GM19455 (cell line): ENCODE measurements around the gene GRIN3B.

Source experiments
- ATAC-seq: cut with Tn5 transposase; IDR thresholded peaks from one replicate; pipeline ENCODE4 v1.9.1; 2021; ENCODE audit not compliant: unreplicated experiment

Gene GRIN3B

DNA sequence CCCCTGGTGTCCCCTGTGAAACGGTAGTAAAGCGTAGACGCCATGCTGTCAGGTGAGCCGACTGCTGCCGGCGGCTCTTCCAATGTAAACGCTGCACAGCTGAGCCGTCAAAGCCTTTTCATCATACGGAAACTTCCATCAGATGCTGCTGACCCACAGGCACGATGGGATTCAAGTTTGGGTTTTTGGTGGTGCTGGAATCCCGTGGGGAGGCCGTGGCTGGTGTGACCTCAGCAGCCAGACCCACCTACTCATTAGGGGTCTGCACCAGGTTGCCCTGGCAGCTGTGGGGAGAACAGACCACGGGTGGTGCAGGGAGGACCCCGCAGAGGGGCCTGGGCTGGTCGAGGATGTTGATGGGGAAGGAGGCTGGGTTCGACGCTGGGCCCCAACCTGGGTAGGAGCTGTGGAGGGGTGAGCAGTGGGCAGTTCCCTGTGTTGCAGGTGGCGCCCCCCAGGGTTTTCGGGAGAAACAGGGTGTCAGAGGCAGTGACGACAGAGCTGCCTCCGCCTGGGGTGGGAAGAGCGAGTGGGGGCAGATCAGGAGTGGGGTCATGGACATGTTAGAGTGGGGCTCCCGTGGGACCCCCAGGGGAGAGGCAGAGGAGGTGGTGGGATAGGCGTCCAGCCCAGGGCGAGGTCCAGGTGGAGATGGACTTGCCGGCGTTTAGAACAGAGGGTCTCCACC, 6.6 kb downstream of the GRIN3B start:
- ATAC-seq: no peak

DNA sequence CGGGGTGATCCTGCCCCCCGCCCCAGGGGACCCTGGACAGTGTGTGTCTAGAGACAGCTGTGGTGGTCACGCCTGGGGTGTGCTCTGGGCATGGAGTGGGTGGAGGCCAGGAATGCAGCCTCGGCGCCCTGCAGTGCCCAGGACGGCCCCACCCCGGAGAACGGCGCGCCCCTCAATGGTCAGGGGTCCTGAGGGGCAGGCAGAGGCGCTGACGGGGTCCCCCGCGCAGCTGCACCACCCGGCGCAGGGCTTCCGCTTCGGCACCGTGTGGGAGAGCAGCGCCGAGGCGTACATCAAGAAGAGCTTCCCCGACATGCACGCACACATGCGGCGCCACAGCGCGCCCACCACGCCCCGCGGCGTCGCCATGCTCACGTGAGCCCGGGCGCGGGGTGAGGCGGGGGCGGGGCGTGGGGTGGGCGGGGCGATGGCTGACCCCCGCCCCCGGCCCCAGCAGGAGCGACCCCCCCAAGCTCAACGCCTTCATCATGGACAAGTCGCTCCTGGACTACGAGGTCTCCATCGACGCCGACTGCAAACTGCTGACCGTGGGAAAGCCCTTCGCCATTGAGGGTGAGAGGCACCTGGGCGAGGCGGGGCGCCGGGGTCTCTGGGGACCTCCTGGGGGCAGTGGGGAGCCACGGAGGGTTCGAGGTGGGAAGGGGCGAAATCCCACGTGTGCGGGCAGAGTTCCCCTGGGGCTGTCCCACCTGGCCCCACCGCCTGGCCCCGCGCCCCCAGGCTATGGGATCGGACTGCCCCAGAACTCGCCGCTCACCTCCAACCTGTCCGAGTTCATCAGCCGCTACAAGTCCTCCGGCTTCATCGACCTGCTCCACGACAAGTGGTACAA, 7.4 kb downstream of the GRIN3B start:
- ATAC-seq: no peak

DNA sequence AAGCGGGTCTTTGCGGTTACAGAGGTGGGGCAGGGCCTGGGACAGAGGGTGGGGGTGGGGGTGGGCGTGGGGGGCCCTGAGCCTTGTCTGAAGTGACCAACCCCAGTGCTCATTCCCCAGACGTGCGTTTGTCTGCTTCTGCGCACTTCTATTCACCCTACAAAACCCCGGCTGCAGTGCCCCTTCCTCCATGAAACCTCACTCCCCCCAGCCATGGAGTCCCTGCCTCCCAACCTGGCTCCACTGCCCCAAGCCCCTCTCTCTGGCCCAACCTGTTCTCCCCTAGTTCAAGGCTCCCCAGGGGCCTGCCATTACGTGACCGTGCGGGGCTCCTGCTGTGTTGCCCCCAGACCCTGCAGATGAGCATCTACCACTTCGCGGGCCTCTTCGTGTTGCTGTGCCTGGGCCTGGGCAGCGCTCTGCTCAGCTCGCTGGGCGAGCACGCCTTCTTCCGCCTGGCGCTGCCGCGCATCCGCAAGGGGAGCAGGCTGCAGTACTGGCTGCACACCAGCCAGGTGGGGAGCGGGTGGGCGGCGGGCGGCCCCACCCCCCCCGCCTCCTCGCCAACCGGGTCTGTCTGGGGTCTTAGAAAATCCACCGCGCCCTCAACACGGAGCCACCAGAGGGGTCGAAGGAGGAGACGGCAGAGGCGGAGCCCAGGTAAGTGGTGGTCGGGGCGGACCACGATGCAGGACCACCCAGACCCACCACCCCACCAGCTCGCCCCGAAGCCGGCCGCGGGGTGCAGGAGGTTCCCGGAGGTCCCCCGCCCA, 8.2 kb downstream of the GRIN3B start:
- no peak for ATAC-seq

DNA sequence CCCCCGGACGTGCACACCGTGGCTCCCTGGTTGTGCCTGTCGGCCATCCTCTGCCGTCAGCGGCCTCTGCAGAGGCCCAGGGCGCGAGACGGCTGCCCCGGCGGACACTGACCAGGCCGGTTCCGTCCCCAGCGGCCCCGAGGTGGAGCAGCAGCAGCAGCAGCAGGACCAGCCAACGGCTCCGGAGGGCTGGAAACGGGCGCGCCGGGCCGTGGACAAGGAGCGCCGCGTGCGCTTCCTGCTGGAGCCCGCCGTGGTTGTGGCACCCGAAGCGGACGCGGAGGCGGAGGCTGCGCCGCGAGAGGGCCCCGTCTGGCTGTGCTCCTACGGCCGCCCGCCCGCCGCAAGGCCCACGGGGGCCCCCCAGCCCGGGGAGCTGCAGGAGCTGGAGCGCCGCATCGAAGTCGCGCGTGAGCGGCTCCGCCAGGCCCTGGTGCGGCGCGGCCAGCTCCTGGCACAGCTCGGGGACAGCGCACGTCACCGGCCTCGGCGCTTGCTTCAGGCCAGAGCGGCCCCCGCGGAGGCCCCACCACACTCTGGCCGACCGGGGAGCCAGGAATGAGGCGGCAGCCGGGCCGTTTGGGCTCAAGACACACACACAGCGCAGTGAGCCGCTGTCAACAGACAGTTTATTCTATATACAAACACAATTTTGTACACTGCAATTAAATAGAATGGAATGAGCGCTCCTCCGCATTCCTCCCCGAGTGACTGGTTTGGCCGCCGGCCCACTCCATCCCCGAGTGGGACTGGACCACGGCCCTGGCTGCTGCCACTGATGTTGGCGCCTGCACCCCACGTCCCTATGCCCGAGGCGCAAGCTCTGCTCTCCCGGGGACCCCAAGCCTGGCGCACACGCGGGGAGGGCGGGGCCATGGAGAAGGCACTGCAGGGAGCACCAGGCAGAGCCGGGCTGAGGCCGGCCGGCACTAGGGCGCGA, 9.1 kb downstream of the GRIN3B start:
- no peak for ATAC-seq

DNA sequence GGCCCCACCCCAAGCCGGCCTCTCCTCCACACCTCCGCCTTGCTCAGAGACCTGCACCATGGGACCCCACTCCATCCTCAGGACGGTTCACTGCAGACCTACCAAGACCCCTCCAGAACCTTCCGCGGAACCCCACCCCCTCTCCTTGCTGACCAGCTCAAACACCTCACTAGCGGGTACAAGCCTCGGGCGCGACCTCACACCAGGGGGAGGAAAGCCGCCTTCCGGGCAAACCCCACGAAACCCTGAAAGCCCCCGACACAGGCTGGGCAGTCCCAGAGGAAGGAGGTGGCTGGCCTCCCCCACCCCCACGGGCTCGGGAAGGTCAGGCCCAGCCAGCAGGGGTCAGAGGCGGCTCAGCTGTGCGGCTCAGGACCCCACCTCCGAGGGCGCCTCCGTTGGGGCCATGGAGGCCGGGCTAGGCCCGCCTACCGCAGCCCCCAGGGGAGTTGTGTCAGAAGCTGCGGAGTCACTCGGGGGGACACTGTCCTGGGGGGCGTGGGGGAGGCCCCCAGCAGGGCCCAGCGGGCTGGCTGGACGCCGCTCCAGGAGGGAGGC, 9.8 kb downstream of the GRIN3B start:
- no peak for ATAC-seq

DNA sequence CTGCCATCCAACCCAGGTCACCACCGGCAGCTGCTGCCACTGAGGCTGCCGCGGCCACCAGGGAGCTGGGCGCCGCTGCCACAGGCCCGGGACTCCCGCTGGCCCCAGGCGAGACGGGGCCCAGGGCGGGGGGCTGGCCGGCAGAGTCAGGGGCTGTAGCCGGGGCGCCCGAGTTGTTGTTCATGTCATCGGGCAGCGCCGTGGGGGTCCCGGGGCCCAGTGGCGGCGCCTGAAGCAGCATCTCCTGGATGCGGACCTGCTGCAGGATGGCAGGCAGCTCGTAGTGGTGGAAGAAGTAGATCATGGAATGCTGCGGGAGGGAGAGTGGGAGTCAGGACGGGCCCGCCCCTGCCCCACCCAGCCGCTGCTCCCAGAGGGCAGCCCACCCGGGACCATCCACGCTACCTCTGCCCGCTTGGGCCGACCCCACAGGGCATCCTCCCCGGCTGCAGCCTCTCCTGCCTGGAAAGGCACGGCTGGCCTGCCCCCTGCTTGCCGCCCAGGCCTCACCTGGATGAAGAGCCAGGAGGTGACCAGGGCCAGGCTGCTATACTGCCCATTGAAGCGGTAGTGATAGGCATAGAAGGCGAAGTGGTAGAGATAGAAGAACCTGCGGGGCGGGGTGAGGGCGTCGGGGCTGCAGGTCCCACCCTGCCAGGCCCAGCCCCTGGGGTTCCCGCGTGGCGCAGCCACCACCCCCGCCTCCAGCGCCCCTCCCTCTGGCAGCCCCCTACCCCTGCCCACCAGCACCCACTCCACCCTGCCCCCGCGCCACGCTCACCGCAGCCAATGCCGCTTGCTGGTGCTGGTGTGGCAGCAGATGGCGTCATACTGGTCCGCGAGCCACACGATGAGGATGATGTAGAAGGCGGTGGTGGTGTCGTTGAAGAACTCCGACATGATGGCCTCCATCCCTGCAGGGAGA, 10.6 kb downstream of the GRIN3B start:
- no peak for ATAC-seq

DNA sequence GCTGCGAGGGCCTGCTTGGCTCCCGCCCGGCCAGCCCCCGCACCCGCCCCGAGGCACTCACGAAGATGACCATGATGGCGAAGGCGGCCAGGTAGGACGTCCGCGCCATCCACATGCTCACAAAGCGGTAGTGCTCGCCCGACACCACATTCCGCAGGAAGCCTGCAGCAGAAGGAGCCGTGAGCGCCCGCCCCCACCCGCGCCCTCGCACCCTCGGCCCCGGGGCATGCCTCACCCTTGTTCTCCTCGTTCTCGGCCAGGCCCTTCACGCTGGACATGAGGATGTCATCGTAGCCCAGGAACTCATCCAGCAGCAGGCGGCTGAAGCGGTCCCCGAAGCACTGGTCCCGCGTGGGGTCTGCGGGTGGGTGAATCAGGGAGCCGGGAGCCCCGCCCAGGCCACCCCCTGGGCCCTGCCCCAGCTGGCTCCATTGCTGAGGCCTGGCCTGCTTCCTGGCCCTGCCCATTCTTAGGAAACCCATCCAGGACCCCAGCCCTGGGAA, 11.7 kb downstream of the GRIN3B start:
- no peak for ATAC-seq

DNA sequence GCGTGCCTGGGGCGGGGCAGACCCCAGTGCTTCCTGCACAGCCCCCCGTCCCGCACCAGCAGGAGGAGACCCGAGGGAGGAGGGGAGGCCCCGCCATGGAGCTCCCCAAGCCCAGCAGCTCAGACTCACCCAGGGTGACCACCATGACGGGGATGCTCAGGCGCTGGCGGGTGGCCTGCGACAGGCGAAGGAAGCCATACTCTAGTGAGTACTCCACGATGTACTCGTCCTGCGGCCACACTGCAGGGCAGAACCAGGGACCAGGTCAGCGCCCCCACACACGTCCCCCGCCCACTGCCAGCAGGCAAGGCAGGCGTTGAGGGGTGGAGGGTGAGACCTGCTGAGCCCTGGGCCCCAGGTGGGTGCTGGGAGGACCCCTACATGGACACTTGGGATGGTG, 12.1 kb downstream of the GRIN3B start:
- no peak for ATAC-seq

DNA sequence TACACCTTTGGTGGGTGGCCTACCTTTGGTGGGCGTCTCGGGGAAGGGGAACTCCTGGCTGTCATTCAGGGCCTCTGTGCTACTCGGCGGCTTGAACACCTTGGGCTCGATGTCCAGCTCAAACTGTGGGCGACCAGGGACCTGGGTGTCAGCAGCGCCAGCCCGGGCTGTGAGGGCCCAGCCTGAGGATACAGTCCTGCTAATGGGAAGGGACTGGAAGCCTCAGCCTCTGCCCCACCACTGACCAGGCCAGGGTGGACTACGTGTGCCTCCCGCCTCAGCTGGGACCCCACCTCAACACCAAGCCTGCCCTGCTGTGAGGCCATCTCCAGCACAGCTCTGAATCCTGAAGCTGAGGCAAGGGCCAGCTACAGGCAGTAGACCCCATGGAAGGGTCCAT, 13.0 kb downstream of the GRIN3B start:
- ATAC-seq: no peak

DNA sequence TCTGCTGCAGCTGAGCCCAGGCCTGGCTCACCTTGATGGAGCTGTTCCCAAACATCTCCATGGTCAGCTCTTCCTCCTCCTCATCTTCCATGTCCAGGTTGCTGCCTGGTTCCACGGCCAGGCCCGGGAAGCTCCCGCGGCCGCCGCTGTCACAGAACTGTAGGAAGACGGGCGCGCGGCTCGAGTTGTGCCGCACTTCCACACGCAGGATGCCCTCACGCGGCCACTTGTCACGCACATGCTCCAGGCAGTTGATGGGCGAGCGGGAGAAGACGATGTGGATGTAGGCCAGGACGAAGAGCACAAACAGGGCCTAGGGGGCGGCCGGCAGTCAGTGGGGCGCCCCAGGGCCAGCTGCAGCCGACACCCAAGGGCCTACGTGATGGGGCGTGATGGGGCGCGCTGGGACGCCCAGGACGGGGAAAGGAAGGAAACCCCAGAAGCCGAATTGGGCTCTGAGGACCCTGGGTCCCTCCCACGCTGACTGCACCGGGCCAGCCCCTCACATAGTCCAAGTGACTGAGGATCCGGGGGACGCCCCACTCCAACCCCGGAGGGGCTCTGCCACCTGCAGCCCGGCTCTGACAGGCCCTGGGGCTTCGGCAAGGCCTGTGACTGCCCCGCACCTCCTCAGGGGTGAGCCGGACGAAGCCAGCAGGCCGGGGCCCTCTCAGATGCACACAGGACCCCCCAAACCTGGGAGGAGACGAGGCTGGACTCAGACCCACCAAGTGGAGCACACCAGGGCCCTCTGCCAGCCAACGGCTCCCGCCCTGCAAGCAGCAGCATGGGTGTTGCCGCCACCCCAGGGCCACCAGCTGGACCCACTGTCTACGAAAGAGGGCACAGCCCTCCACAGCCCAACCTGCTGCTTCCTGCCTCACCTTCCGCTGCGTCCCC, 14.2 kb downstream of the GRIN3B start:
- no peak for ATAC-seq

DNA sequence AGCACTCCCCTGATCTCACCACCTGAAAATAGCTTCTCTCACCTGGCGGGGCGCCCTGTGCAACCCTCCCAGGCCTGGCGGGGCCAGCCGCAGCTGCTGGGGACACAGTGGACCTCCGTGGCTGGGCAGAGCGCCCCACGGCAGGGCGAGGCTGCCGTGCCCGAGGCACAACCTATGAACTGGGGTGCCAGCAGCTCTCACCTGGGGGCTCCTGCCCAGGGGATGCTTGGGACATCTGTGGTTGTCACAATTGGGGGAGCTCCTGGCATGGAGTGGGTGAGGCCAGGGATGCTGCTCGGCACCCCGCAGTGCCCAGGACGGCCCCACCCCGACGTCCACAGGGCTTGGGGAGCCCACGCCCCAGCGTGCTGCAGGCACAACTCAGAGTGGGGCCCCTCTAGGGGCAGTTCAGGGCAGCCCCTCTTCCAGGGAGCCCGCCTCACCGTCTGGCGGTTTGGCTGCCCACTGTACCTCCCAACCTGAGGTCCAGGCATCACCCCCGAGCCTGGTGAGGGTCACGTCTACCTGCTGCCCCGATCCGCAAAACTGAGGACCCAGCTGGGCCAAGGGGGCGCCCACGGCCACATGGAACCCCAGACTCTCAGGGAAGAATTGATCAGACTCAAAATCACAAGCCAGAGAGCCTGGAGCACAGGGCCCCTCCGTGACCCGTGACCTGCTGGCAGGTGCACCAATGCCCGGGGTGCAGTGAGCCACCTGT, 15.0 kb downstream of the GRIN3B start:
- ATAC-seq: no peak

DNA sequence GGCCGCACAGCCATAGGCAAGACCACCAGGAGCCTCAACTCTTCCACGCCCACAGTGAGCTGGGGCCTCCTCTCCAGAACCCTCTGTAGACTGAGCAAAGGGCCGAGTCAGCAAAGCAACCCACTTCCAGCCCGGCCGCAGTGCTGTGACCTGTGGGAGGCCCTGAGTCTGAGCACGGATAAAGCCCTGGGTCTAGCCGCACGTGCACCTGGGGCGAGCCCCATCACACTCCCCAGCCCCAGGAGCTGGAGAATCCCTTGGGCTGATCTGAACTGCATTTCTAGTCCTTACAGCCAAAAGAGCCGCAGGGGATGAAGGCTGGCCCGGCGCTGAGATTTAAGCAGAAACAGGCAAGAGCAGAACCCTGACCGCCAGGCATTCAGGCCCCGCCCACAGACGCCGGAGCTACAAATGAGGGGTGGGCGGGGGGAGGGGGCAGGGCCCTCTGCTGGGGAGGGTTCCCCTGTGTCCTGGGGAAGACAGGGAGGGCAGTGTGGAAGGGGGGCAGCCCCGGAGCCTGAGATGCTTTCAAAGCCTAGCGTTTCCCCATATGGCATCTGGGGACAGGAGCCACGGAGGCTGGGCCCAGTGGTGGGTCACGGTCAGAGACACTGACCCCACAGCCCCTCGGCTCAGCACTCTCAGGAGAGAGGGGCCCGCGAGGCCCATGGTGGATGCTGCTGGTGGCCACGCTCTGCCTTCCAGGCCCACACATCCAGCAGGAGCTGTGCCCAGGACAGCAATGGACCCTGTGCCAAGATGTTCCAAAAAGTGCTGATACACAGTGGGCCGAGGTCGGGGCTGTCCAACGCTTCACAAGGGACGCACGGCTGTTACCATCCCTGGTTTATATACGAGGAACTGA, 15.8 kb downstream of the GRIN3B start:
- no peak for ATAC-seq

DNA sequence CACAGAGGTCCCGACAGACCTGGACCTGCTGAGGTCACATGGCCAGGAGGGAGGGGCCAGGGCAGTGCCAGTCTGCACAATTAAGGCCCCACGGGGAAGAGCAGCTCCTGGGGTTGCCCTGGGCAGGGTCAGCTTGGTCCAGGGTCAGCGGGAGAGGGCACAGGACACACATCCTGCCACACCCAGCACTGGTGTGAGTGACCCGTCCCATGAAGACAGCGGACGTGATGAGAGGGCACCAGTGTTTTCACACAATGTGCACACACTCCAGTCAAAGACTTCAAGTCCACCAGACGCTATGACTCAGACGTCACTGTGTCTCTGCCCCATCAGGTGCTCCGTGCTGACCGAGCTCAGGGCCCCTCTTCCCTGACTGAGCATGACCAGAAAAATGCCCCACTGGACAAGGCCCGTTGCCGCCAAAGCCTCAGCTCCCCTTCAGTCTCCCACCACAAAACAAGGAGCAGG, 16.5 kb downstream of the GRIN3B start:
- no peak for ATAC-seq

DNA sequence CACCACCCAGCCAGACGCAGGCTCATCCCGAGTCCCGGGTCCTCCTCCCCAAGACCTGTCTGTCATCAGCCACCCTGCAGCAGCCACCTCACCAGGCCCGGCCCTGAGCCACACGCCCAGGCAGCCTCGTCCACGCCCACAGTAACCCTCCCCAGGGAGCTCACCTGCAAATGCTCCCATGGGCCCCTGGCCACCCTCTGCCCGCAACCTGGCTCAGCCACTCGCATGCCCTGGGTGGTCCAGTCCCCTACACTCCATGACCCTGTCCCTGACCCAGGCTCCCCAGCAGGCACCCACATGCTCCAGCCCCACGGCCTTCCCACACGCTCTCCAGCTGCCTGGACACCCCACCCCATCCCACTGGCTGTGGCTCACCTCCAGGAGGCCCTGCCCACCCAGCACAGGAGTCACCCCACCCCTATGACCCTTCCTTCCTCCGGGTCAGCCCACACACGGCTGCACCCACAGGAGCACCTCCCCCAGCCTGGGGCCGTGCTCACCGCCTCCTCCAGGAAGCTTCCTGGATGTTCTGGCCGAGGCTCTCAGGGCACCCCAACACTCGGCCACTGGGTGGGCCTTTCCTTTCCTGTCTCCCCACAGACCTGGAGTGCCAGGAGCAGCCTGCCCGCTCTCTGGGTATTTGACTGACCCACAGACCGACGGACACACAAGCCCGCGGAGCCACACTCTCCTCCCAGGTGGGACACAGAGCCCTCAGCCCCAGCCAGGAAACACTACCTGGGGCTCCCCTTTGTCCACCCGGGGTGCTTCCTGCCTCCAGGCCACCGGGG, 17.1 kb downstream of the GRIN3B start:
- no peak for ATAC-seq

DNA sequence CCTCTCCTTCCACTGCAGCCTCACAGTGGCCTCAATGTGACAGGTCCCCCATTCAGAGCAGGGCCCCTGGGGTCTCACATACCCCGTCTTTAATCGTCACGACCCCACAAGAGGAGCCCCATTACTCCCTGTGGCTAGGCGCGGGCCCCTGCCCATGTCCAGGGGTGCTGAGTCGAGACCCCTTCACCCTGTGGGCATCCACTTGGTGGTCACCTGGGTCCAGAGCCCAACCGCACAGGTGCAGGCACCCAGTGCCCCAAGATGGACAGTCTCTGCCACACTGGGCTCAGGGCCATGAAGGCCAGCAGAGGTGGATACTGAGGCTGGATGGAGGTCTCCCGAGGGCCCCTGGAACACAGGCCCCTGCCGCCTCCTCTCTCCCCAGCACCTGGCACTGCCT, 17.7 kb downstream of the GRIN3B start:
- ATAC-seq: no peak

DNA sequence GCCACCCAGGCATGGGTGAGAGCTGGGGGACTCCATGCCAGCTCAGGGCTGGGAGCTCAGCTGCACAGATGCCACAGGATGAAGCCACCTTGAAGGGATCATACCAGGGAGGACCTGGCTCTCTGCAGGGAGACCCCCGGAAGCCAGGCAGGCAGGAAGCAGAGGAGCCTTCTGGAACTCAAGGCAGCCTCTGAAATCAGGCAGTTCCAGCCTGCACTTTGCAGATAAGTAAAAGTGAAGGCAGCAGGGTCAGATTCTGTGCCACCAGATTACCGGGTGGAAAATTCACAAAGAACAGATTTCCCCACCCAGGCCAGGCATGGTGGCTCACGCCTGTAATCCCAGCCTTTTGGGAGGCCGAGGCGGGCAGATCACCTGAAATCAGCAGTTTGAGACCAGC, 18.2 kb downstream of the GRIN3B start:
- ATAC-seq: no peak
